Upper lobe of left lung (tissue), 6 donors: ENCODE results near the gene POLD1. TPM values are rescaled to one million over a fixed set of nuclear protein-coding genes. Genes with fewer than 3 reads are reported as not detected.
"Not testable (repeated sequence)": the region's sequence is repeated elsewhere in the genome, so short reads cannot be mapped to it uniquely, and the experiment has no call there.

Experiments used
- ATAC-seq, 2 donors: fragments of 200-7000 bp; cut with Tn5 transposase; one replicate each; pipeline ENCODE4 v1.9.1; 2022; ENCODE audit warnings: mild to moderate bottlenecking in 2 of 2, moderate library complexity in 2 of 2; ENCODE audit not compliant: low FRiP score in 2 of 2
- DNase-seq, 2 donors: peaks; one replicate each; pipeline ENCODE4 v3.0.0-alpha.2; 2019 to 2020
- H3K27ac ChIP-seq, 4 donors: fragments of 200-600 bp; sonication (generic); one replicate each; pipeline ENCODE4 v1.5.1; 2016 to 2019
- H3K27me3 ChIP-seq, 4 donors: fragments of 200-600 bp; sonication (generic); one replicate each; pipeline ENCODE4 v1.5.1; 2017 to 2019
- H3K36me3 ChIP-seq, 4 donors: fragments of 200-600 bp; sonication (generic); one replicate each; pipeline ENCODE4 v1.5.1; 2016 to 2019
- H3K4me1 ChIP-seq, 4 donors: fragments of 200-600 bp; sonication (generic); one replicate each; pipeline ENCODE4 v1.5.1; 2018 to 2019
- H3K4me3 ChIP-seq, 4 donors: fragments of 200-600 bp; sonication (generic); one replicate each; pipeline ENCODE4 v1.5.1; 2017 to 2019; ENCODE audit warnings: mild to moderate bottlenecking in 2 of 4, moderate library complexity in 1 of 4
- H3K9me3 ChIP-seq, 4 donors: fragments of 200-600 bp; sonication (generic); one replicate each; pipeline ENCODE4 v1.5.1; 2018 to 2019
- CTCF ChIP-seq, 6 experiments: fragments of 450-650 bp in 4 of 6; fragments of 200-600 bp in 2 of 6; sonication (generic) in 2 of 6; IDR thresholded peaks; one replicate each; pipeline ENCODE4 v1.5.1; 2016 to 2019; ENCODE audit warnings: antibody characterized with exemption in 6 of 6
- EP300 ChIP-seq, 4 donors: sonication (generic); formaldehyde crosslinking; IDR thresholded peaks; one replicate each; pipeline ENCODE4 v1.5.1; 2017; ENCODE audit warnings: antibody characterized with exemption in 4 of 4, control low read depth in 2 of 4
- POLR2A ChIP-seq, 4 donors: fragments of 450-650 bp; IDR thresholded peaks; one replicate each; pipeline ENCODE4 v1.5.1; 2016 to 2017; ENCODE audit warnings: antibody characterized with exemption in 4 of 4, mild to moderate bottlenecking in 2 of 4
- POLR2AphosphoS5 ChIP-seq, 2 donors: sonication (generic); formaldehyde crosslinking; IDR thresholded peaks; one replicate each; pipeline ENCODE4 v1.5.1; 2017; ENCODE audit warnings: antibody characterized with exemption in 2 of 2
- WGBS, 2 donors: methylation state at CpG; one replicate each; pipeline ENCODE4 v1.1.5; 2017 to 2018; 5-methylcytosine and 5-hydroxymethylcytosine counted together
- total RNA-seq, 6 donors: library from RNA; depleted of rRNA in 4 of 6; stranded (reverse); fragments of >200 nt in 4 of 6; gene quantifications; one replicate each; pipeline versions ENCODE4 v1.1.0 to v1.2.1, GENCODE V29; 2016 to 2021
- donor health status: DM: no; HTN: no; CAD: no; lungs with moderate emphysema.
- donor health status: DM: no; HTN: yes; CAD: no; lungs with severe emphysema.

Gene POLD1
- total RNA-seq, 6 donors from 2014 or later = 20.5 to 66.0 (median 44.0) TPM

- Histone ChIP-seq H3K4me1 (peaks cover 9 to 20% (median 19%) of the 10 kb centered on the region in 4 donors), H3K4me3 (no peak overlapping the region), H3K27ac (no peak overlapping the region), H3K36me3 (no peaks in the 10 kb centered on the region), H3K27me3 (peaks cover 0 to 4% (median 0%) of the 10 kb centered on the region in 4 donors), H3K9me3 (no peaks in the 10 kb centered on the region)
- ATAC-seq = no peak
- no peak for DNase-seq
- WGBS, 2 donors = 76 to 85% methylated on average over 8 to 17 of the region's 17 CpGs
- TF ChIP-seq POLR2AphosphoS5 (IDR thresholded peaks at IDR 0.05) = no peak
These were observed 51.1 kb downstream of the POLD1 start for GRCh38 chr19:50435221-50435620.

GRCh38 chr19:50435627-50436026 lies 51.5 kb downstream of the POLD1 start:
- no peak overlapping the region for H3K27ac ChIP-seq
- peaks cover 9 to 20% (median 19%) of the 10 kb centered on the region in 4 donors for H3K4me1 ChIP-seq
- DNase-seq (no peak), ATAC-seq (no peak)
- no peaks in the 10 kb centered on the region for H3K36me3 ChIP-seq
- peaks cover 0 to 4% (median 0%) of the 10 kb centered on the region in 4 donors for H3K27me3 ChIP-seq
- TF ChIP-seq EP300 (IDR thresholded peaks at IDR 0.05) (no peak), POLR2A (IDR thresholded peaks at IDR 0.05) (no peak), CTCF (IDR thresholded peaks at IDR 0.05) (no peak), POLR2AphosphoS5 (IDR thresholded peaks at IDR 0.05) (no peak)
- WGBS, 2 donors = 69 to 83% methylated on average over 10 to 12 of the region's 12 CpGs
- H3K4me3 ChIP-seq = no peak overlapping the region
- H3K9me3 ChIP-seq = no peaks in the 10 kb centered on the region

GRCh38 chr19:50437862-50438449 lies 53.8 kb downstream of the POLD1 start:
- Histone ChIP-seq H3K9me3 (no peaks in the 10 kb centered on the region), H3K27ac (no peak overlapping the region), H3K27me3 (no peaks in the 10 kb centered on the region), H3K4me1 (peaks cover 0 to 1% (median under 1%) of the 10 kb centered on the region in 4 donors), H3K36me3 (no peaks in the 10 kb centered on the region), H3K4me3 (no peak overlapping the region)
- TF ChIP-seq POLR2AphosphoS5 (IDR thresholded peaks at IDR 0.05) (no peak), CTCF (IDR thresholded peaks at IDR 0.05) (no peak)
- DNase-seq (no peak), ATAC-seq (no peak)
- 90 to 94% methylated on average over 5 of the region's 5 CpGs for whole genome bisulfite sequencing, 2 donors

GRCh38 chr19:50439130-50439529 lies 55.0 kb downstream of the POLD1 start:
- not testable (repeated sequence) for H3K4me1 ChIP-seq, H3K36me3 ChIP-seq, ATAC-seq, H3K4me3 ChIP-seq, DNase-seq, H3K27ac ChIP-seq, H3K27me3 ChIP-seq, H3K9me3 ChIP-seq
- 59 to 63% methylated on average over 2 of the region's 2 CpGs for WGBS, 2 donors

- no peaks in the 10 kb centered on the region for H3K4me1 ChIP-seq
- 64 to 76% methylated on average over 1 of the region's 1 CpG for WGBS, 2 donors
- TF ChIP-seq CTCF (IDR thresholded peaks at IDR 0.05) (no peak), POLR2A (IDR thresholded peaks at IDR 0.05) (no peak), POLR2AphosphoS5 (IDR thresholded peaks at IDR 0.05) (no peak), EP300 (IDR thresholded peaks at IDR 0.05) (no peak)
- DNase-seq (no peak), ATAC-seq (no peak)
- H3K27me3 ChIP-seq = no peaks in the 10 kb centered on the region
- no peak overlapping the region for H3K27ac ChIP-seq
- no peak overlapping the region for H3K4me3 ChIP-seq
- H3K36me3 ChIP-seq = no peaks in the 10 kb centered on the region
- no peaks in the 10 kb centered on the region for H3K9me3 ChIP-seq
These were observed 59.9 kb downstream of the POLD1 start for GRCh38 chr19:50444059-50444458.

- ATAC-seq (no peak), DNase-seq (no peak)
- 82 to 91% methylated on average over 5 of the region's 5 CpGs for WGBS, 2 donors
- TF ChIP-seq CTCF (IDR thresholded peaks at IDR 0.05) (no peak), EP300 (IDR thresholded peaks at IDR 0.05) (no peak), POLR2A (IDR thresholded peaks at IDR 0.05) (no peak), POLR2AphosphoS5 (IDR thresholded peaks at IDR 0.05) (no peak)
- Histone ChIP-seq H3K27me3 (no peaks in the 10 kb centered on the region), H3K4me3 (no peak overlapping the region), H3K27ac (no peak overlapping the region), H3K4me1 (no peaks in the 10 kb centered on the region), H3K36me3 (no peaks in the 10 kb centered on the region), H3K9me3 (no peaks in the 10 kb centered on the region)
These were observed 62.9 kb downstream of the POLD1 start for GRCh38 chr19:50447053-50447452.
